Neural progenitor cell (in vitro differentiated cells): ENCODE results near the gene TCERG1L. TPM values are rescaled to one million over a fixed set of nuclear protein-coding genes. Genes with fewer than 3 reads are reported as not detected.
A peak's percentile ranks its signal among the peaks of the same experiment; 100 is the strongest.

Experiments
- DNase-seq: peaks from one replicate; pipeline ENCODE4 v3.0.0-alpha.2; 2016; ENCODE audit warnings: low spot score
- H2AFZ ChIP-seq: fragments of 200-600 bp; sonication (generic); replicated peaks from 2 replicates; pipeline ENCODE4 v1.6.1; 2016; ENCODE audit warnings: antibody characterized with exemption
- H3F3A ChIP-seq: fragments of 200-600 bp; sonication (generic); 2 replicates; pipeline ENCODE4 v1.6.1; 2016; ENCODE audit warnings: antibody characterized with exemption, low read depth
- H3K27ac ChIP-seq: fragments of 200-600 bp; sonication (generic); 2 replicates; pipeline ENCODE4 v1.5.1; 2016; ENCODE audit warnings: mild to moderate bottlenecking
- H3K27me3 ChIP-seq: fragments of 200-600 bp; sonication (generic); 2 replicates; pipeline ENCODE4 v1.6.1; 2016; ENCODE audit warnings: mild to moderate bottlenecking, moderate library complexity
- H3K36me3 ChIP-seq: fragments of 200-600 bp; sonication (generic); 2 replicates; pipeline ENCODE4 v1.5.1; 2016
- H3K4me1 ChIP-seq: fragments of 200-600 bp; sonication (generic); 2 replicates; pipeline ENCODE4 v1.6.1; 2016; ENCODE audit warnings: mixed run types
- H3K4me2 ChIP-seq: fragments of 200-600 bp; sonication (generic); 2 replicates; pipeline ENCODE4 v1.6.1; 2016
- H3K4me3 ChIP-seq: fragments of 200-600 bp; sonication (generic); 2 replicates; pipeline ENCODE4 v1.5.1; 2016
- H3K79me2 ChIP-seq: fragments of 200-600 bp; sonication (generic); 2 replicates; pipeline ENCODE4 v1.6.1; 2016; ENCODE audit warnings: low read depth
- H3K9ac ChIP-seq: fragments of 200-600 bp; sonication (generic); 2 replicates; pipeline ENCODE4 v1.6.1; 2016
- H3K9me3 ChIP-seq: fragments of 200-600 bp; sonication (generic); 2 replicates; pipeline ENCODE4 v1.5.1; 2016; ENCODE audit warnings: low read depth
- H4K20me1 ChIP-seq: fragments of 200-600 bp; sonication (generic); 2 replicates; pipeline ENCODE4 v1.6.1; 2016; ENCODE audit warnings: low read depth
- H3K27ac Mint-ChIP-seq: 3 replicates; pipeline ENCODE4 v1.8.0; 2021; ENCODE audit warnings: mixed read lengths
- H3K27me3 Mint-ChIP-seq: 2 replicates; pipeline ENCODE4 v1.8.0; 2022; ENCODE audit warnings: low read depth, mild to moderate bottlenecking, inconsistent platforms, moderate library complexity, mixed read lengths; ENCODE audit not compliant: insufficient read depth
- H3K36me3 Mint-ChIP-seq: 3 replicates; pipeline ENCODE4 v1.8.0; 2021; ENCODE audit warnings: mixed read lengths
- H3K4me1 Mint-ChIP-seq: 3 replicates; pipeline ENCODE4 v1.8.0; 2021; ENCODE audit warnings: mixed read lengths
- H3K4me3 Mint-ChIP-seq: 3 replicates; pipeline ENCODE4 v1.8.0; 2021; ENCODE audit warnings: mild to moderate bottlenecking, moderate library complexity, mixed read lengths
- H3K9me3 Mint-ChIP-seq: 3 replicates; pipeline ENCODE4 v1.8.0; 2020; ENCODE audit warnings: mixed read lengths
- CTCF ChIP-seq: fragments of 200-600 bp; sonication (generic); IDR thresholded peaks from 2 replicates; pipeline ENCODE4 v1.5.1; 2017; ENCODE audit warnings: antibody characterized with exemption, mild to moderate bottlenecking
- EZH2 ChIP-seq: fragments of 200-600 bp; sonication (generic); IDR thresholded peaks from 2 replicates; pipeline ENCODE4 v1.6.1; 2017; ENCODE audit warnings: antibody characterized with exemption, mild to moderate bottlenecking, moderate library complexity
- EZH2phosphoT487 ChIP-seq: fragments of 200-600 bp; sonication (generic); IDR thresholded peaks from 2 replicates; pipeline ENCODE4 v1.6.1; 2017; ENCODE audit warnings: antibody characterized with exemption
- total RNA-seq: library from RNA; depleted of rRNA; stranded (reverse); fragments of >200 nt; gene quantifications from 2 replicates; pipeline ENCODE4 v1.2.3, GENCODE V29; 2015; ENCODE audit warnings: low replicate concordance

TCERG1L gene
- total RNA-seq, 1 donor from 2014 or later: 1.8 TPM

DNA sequence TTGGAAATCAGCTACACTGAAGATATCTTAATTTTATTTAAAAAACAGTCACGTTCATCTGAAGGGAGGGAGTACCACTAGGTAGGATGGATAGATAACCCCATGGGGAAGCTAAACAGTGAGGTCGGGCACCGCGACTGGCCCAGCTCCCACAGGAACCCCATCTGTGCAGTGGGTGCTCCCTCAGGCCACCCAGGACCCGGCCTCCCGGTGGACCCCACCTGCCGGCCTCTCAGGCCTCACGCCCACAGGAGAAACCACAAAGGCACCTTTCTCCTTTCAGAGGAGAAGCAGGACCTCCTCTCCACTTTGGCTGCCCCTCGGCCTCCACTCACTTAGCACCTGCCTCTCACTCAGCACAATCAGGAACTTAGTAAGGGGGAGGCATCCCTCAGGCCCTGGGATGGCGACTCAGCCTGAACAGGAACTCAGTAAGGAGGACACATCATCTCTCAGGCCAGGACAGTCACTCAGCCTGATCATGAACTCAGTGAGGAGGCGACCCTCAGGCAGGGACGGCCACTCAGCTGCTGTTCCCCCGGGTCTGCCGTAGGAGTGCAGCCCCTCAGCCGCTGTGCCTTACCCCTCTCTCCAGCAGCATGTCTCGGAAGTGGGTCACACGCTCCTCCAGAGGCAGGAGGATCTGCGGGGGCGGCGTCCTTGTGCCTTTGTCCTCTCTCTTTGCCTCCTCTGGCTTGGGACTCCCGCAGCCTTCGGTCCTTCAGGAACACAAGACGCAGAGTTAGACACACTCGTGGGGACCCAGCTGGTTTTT is 195.1 kb downstream of the TCERG1L start:
- Histone ChIP-seq H3K9ac (no peak overlapping the region), H4K20me1 (no peaks in the 10 kb centered on the region), H3K4me3 (no peak overlapping the region), H3K4me2 (no peak overlapping the region), H3F3A (no peaks in the 10 kb centered on the region), H3K79me2 (no peaks in the 10 kb centered on the region), H3K36me3 (no peaks in the 10 kb centered on the region), H3K27me3 (no peaks in the 10 kb centered on the region), H2AFZ (no peak overlapping the region), H3K4me1 (no peaks in the 10 kb centered on the region), H3K9me3 (no peaks in the 10 kb centered on the region), H3K27ac (no peak overlapping the region)
- Mint-ChIP-seq H3K4me3 (no peak overlapping the region), H3K4me1 (no peaks in the 10 kb centered on the region), H3K36me3 (no peaks in the 10 kb centered on the region), H3K27ac (no peak overlapping the region), H3K9me3 (no peaks in the 10 kb centered on the region), H3K27me3 (peaks cover 6% of the 10 kb centered on the region)
- TF ChIP-seq EZH2: no peak
- no peak for TF ChIP-seq EZH2phosphoT487
- no peak for TF ChIP-seq CTCF
- no peak for DNase-seq

DNA sequence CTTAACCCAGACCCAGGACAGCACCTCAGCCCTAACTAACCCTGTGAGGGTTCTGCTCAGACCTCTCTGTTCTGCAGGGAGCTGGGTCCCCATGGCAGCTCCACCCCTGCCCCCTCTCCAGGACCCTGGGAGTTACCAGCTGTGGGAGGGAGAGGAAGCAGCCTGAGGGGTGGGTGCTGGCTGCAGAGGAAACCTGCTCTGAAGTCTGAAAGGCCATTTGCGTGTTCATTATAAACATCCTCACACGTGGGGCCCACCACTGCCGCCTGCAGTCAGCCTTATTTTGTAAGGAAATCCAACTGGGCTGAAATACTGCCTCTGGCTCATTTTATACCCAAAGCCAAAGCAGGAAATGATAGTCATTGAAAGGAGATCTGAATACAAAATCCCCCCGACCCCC is 195.7 kb downstream of the TCERG1L start:
- no peak overlapping the region for H3K4me3 Mint-ChIP-seq
- Histone ChIP-seq H4K20me1 (no peaks in the 10 kb centered on the region), H3K4me2 (no peak overlapping the region), H3K9ac (no peak overlapping the region), H3K4me3 (no peak overlapping the region), H3K9me3 (no peaks in the 10 kb centered on the region), H3K79me2 (no peaks in the 10 kb centered on the region), H3K27me3 (no peaks in the 10 kb centered on the region), H3K27ac (no peak overlapping the region), H3K4me1 (no peaks in the 10 kb centered on the region), H2AFZ (no peak overlapping the region), H3K36me3 (no peaks in the 10 kb centered on the region), H3F3A (no peaks in the 10 kb centered on the region)
- peaks cover 6% of the 10 kb centered on the region for H3K27me3 Mint-ChIP-seq
- H3K4me1 Mint-ChIP-seq: no peaks in the 10 kb centered on the region
- H3K36me3 Mint-ChIP-seq: no peaks in the 10 kb centered on the region
- H3K27ac Mint-ChIP-seq: no peak overlapping the region
- no peak for DNase-seq
- no peaks in the 10 kb centered on the region for H3K9me3 Mint-ChIP-seq
- TF ChIP-seq CTCF (no peak), EZH2 (no peak), EZH2phosphoT487 (no peak)

DNA sequence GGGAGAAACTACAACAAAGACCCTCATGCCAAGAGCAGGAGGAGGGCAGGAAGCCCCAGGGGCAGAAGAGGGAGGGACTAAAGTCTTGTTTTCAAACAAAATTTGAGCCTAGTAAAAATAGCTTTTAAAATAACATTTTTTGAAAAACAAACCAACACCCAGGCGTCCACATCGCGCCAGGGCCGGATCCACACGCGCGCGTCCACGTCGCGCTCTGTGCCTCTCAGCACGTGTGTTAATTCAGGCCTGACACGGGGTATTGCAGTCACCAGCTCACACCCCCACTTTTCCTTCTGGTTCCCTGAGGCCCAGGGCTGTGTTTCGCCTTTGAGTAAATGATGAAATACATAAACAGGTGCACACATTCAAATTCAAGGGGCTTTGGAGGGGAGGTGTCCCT is 196.2 kb downstream of the TCERG1L start:
- Histone ChIP-seq H3K27ac (no peak overlapping the region), H3K4me2 (no peak overlapping the region), H3K27me3 (no peaks in the 10 kb centered on the region), H4K20me1 (no peaks in the 10 kb centered on the region), H3K9me3 (no peaks in the 10 kb centered on the region), H3F3A (no peaks in the 10 kb centered on the region), H2AFZ (no peak overlapping the region), H3K4me3 (no peak overlapping the region), H3K9ac (no peak overlapping the region), H3K36me3 (no peaks in the 10 kb centered on the region), H3K79me2 (no peaks in the 10 kb centered on the region), H3K4me1 (no peaks in the 10 kb centered on the region)
- H3K27me3 Mint-ChIP-seq: peaks cover 4% of the 10 kb centered on the region
- H3K27ac Mint-ChIP-seq: peak overlapping the region; percentile 72
- H3K36me3 Mint-ChIP-seq: no peaks in the 10 kb centered on the region
- H3K9me3 Mint-ChIP-seq: no peaks in the 10 kb centered on the region
- H3K4me3 Mint-ChIP-seq: no peak overlapping the region
- TF ChIP-seq EZH2: no peak
- no peak for TF ChIP-seq CTCF
- DNase-seq: no peak
- H3K4me1 Mint-ChIP-seq: no peaks in the 10 kb centered on the region
